ENCODE results near the gene CIZ1. TPM values are rescaled to one million over a fixed set of nuclear protein-coding genes. Genes with fewer than 3 reads are reported as not detected.
"Not testable (repeated sequence)": the region's sequence is repeated elsewhere in the genome, so short reads cannot be mapped to it uniquely, and the experiment has no call there.

Gene CIZ1
- total RNA-seq, 1 donor from 2014 or later = 186 TPM

GRCh38 chr9:128139621-128140020 lies 51.8 kb downstream of the CIZ1 start:
- TF ChIP-seq, protein P1, sequence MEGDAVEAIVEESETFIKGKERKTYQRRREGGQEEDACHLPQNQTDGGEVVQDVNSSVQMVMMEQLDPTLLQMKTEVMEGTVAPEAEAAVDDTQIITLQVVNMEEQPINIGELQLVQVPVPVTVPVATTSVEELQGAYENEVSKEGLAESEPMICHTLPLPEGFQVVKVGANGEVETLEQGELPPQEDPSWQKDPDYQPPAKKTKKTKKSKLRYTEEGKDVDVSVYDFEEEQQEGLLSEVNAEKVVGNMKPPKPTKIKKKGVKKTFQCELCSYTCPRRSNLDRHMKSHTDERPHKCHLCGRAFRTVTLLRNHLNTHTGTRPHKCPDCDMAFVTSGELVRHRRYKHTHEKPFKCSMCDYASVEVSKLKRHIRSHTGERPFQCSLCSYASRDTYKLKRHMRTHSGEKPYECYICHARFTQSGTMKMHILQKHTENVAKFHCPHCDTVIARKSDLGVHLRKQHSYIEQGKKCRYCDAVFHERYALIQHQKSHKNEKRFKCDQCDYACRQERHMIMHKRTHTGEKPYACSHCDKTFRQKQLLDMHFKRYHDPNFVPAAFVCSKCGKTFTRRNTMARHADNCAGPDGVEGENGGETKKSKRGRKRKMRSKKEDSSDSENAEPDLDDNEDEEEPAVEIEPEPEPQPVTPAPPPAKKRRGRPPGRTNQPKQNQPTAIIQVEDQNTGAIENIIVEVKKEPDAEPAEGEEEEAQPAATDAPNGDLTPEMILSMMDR (conservative IDR thresholded peaks at IDR 0.05) = no peak
- no peak for DNase-seq (ENCODE audit: extremely low spot score, unreplicated experiment)
- Mint-ChIP-seq H3K27ac (no peak overlapping the region), H3K27me3 (no peaks in the 10 kb centered on the region), H3K4me3 (no peak overlapping the region), H3K36me3 (no peaks in the 10 kb centered on the region), H3K9me3 (no peaks in the 10 kb centered on the region), H3K4me1 (ENCODE audit: unreplicated experiment) (peaks cover 24% of the 10 kb centered on the region)

GRCh38 chr9:128138001-128138400 lies 53.4 kb downstream of the CIZ1 start:
- Mint-ChIP-seq H3K27ac (no peak overlapping the region), H3K4me3 (no peak overlapping the region), H3K36me3 (no peaks in the 10 kb centered on the region), H3K9me3 (no peaks in the 10 kb centered on the region), H3K27me3 (peaks cover 4% of the 10 kb centered on the region), H3K4me1 (ENCODE audit: unreplicated experiment) (peaks cover 24% of the 10 kb centered on the region)
- TF ChIP-seq, protein P1 (conservative IDR thresholded peaks at IDR 0.05) = no peak
- no peak for DNase-seq (ENCODE audit: extremely low spot score, unreplicated experiment)

DNA sequence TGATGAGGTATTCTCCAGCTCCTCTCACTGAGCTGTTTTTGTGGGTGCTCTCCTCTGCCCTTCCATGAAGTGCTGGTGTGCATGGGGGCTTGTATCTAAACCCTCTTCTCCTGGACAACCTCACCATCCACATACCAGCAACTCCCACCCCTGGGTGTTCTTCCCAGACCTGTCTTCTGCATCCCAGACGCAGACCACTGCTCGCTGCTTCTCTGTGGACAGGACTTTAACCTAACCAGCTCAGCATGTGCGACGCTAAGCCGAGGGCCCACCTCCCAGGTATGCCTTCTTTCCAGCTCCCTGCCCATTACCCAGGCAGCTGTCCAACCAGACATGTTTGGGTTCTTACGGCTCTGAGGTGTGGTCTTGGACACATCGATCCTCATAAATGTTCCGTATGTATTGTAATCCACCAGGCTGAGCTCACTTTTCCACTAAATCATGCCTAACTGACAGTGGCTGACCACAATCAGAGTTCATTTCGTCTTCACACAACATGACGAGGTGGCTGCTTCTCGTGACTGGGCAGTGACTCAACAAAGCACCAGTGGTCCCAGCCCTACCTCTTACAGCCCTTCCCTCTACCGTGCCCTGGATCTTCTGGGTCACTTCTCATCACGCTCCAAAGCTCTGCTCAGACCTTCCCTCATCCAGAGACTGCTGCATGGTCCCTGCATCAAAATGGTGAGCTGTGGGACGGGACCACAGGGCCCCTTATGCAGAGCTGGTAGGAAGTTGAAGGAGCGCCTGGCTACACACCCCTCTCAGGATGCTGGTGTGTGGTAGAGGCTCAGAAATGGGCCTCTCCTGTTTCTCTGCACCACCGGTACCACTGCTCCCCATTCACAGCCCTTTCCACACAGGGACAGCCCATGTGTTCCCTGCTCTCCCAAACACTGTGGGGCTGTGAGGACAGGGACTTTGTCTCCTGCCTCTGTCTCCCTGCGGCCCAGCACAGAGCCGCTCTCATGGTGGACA lies 54.3 kb downstream of the CIZ1 start:
- Mint-ChIP-seq H3K4me1 (ENCODE audit: unreplicated experiment) (peaks cover 33% of the 10 kb centered on the region), H3K27me3 (peaks cover 5% of the 10 kb centered on the region), H3K36me3 (no peaks in the 10 kb centered on the region), H3K27ac (no peak overlapping the region), H3K4me3 (no peak overlapping the region), H3K9me3 (no peaks in the 10 kb centered on the region)
- DNase-seq (ENCODE audit: extremely low spot score, unreplicated experiment) = no peak
- TF ChIP-seq, protein P1 (conservative IDR thresholded peaks at IDR 0.05) = no peak

- H3K4me3 Mint-ChIP-seq; H3K36me3 Mint-ChIP-seq; H3K9me3 Mint-ChIP-seq; H3K27ac Mint-ChIP-seq; DNase-seq (ENCODE audit: extremely low spot score, unreplicated experiment); H3K27me3 Mint-ChIP-seq: not testable (repeated sequence)
- H3K4me1 Mint-ChIP-seq (ENCODE audit: unreplicated experiment) = peaks cover 41% of the 10 kb centered on the region
Observed at GRCh38 chr9:128135561-128135960, 55.8 kb downstream of the CIZ1 start.

GRCh38 chr9:128132139-128132538 lies 59.2 kb downstream of the CIZ1 start:
- Mint-ChIP-seq H3K27ac (peak overlapping the region; percentile 71), H3K4me1 (ENCODE audit: unreplicated experiment) (peaks cover 42% of the 10 kb centered on the region), H3K4me3 (peak overlapping the region; percentile 47)
- H3K9me3 Mint-ChIP-seq; H3K27me3 Mint-ChIP-seq; H3K36me3 Mint-ChIP-seq; DNase-seq (ENCODE audit: extremely low spot score, unreplicated experiment): not testable (repeated sequence)

DNA sequence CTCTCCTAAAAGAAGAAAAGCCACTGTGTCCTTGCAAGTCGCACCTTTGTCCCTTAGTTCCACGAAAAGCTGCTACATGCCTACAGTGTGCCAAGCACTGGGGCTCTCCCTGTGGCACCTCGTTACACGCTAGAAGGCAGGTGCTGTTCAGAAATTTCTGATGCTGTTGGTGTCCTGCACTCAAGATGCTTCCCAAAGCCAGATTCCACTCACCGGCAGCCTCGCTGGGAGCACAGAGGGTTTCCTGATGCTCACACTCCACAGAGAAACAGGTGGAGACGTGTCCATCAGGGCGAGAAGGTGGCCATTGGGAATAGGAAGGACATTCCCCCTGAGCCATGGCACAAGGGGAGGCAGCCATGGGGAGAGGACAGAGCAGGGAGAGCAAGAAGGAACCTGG lies 60.0 kb downstream of the CIZ1 start:
- H3K36me3 Mint-ChIP-seq; H3K9me3 Mint-ChIP-seq; H3K4me3 Mint-ChIP-seq; H3K27me3 Mint-ChIP-seq; DNase-seq (ENCODE audit: extremely low spot score, unreplicated experiment): not testable (repeated sequence)
- Mint-ChIP-seq H3K27ac (peak overlapping the region; percentile 71), H3K4me1 (ENCODE audit: unreplicated experiment) (peaks cover 40% of the 10 kb centered on the region)

DNA sequence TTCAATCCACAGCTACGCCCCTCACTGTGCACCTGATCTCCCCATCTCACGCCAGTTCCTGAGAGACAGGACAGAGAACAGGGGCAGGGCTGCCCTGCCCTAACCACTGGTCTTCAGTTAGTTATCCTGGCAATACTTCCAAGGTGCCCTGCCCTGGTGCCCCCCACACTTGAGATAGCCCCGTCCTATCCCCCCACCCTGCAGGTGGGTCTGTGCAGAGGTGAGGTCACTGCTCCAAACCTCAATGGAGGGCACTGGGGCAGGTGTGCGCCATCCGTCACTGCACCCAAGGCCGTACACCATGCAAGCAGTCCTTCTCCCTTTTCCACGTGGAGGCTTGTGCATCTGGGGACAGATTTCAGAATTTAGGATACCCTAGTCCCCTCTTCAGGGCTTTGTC lies 60.7 kb downstream of the CIZ1 start:
- H3K27ac Mint-ChIP-seq; H3K27me3 Mint-ChIP-seq; DNase-seq (ENCODE audit: extremely low spot score, unreplicated experiment); H3K36me3 Mint-ChIP-seq; H3K9me3 Mint-ChIP-seq: not testable (repeated sequence)
- H3K4me1 Mint-ChIP-seq (ENCODE audit: unreplicated experiment) = peaks cover 45% of the 10 kb centered on the region
- H3K4me3 Mint-ChIP-seq = peak overlapping the region; percentile 36
